ENCODE data around the gene BTBD19.

DNA sequence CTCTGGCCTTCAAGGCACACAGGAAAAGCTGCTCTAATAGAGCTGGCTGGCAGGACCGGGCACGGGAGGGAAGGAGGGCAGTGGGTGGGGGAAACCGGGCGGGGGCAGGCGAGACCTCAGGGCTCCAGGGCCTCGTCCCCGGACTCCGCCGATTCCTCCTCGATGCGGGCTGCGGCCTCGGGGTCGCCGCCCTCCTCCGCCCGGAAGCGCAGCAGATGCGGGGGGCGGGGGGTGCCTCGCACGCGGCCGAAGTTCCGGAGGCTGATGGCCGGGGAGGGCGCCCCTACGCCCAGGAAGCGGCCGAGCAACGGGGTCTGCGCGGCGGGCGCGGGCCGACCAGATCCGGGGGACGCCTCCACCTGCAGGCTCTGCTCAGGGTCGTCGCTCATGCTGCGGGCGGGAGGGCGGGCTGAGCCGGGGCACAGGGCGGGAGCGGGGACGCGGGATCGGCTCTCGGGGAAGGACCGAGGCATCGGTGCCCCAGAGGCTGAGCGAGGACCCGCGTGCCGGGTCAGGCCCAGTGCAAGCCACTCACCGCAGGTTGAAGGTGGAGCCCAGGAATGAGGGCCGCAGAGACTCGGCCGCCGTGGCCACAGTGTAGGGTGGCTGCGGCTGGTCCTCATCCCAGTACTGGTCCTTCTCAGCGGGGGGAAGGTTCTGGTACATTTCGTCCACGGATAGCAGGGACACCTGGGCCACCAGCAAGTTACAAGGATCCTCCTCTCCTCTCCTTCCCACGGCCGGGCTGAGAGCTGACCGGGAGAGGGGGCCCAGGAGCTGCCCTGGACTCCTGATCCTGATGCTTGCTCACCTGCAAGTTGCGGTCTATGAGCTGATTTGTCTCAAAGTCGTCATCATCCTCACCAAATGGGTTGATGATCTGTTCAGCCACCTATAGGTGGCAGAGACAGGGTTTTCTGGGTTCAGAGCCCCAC is 24.0 kb upstream of the BTBD19 start:
- TF ChIP-seq HDAC2 (IDR thresholded peaks at IDR 0.05): no peak
- TF ChIP-seq, protein P1, sequence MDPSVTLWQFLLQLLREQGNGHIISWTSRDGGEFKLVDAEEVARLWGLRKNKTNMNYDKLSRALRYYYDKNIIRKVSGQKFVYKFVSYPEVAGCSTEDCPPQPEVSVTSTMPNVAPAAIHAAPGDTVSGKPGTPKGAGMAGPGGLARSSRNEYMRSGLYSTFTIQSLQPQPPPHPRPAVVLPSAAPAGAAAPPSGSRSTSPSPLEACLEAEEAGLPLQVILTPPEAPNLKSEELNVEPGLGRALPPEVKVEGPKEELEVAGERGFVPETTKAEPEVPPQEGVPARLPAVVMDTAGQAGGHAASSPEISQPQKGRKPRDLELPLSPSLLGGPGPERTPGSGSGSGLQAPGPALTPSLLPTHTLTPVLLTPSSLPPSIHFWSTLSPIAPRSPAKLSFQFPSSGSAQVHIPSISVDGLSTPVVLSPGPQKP (IDR thresholded peaks at IDR 0.05; ENCODE audit: low read depth, low read length): no peak
- TF ChIP-seq, protein P2, sequence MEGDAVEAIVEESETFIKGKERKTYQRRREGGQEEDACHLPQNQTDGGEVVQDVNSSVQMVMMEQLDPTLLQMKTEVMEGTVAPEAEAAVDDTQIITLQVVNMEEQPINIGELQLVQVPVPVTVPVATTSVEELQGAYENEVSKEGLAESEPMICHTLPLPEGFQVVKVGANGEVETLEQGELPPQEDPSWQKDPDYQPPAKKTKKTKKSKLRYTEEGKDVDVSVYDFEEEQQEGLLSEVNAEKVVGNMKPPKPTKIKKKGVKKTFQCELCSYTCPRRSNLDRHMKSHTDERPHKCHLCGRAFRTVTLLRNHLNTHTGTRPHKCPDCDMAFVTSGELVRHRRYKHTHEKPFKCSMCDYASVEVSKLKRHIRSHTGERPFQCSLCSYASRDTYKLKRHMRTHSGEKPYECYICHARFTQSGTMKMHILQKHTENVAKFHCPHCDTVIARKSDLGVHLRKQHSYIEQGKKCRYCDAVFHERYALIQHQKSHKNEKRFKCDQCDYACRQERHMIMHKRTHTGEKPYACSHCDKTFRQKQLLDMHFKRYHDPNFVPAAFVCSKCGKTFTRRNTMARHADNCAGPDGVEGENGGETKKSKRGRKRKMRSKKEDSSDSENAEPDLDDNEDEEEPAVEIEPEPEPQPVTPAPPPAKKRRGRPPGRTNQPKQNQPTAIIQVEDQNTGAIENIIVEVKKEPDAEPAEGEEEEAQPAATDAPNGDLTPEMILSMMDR (IDR thresholded peaks at IDR 0.05): no peak
